GM12891 (cell line): ENCODE results near the gene VEZT.
"Not testable (repeated sequence)": the region's sequence is repeated elsewhere in the genome, so short reads cannot be mapped to it uniquely, and the experiment has no call there.

Source experiments
- POLR2A ChIP-seq: IDR thresholded peaks from 2 replicates; pipeline ENCODE4 v1.6.1; 2011; ENCODE audit warnings: low read depth, low read length, control low read depth
- POLR2AphosphoS5 ChIP-seq: IDR thresholded peaks from 2 replicates; pipeline ENCODE4 v1.6.1; 2011; ENCODE audit warnings: low read depth, low read length, control low read depth
- TAF1 ChIP-seq: IDR thresholded peaks from 2 replicates; pipeline ENCODE4 v1.6.1; 2011; ENCODE audit warnings: low read depth, low read length, control low read depth

GRCh38 chr12:95235621-95236020 lies 18.0 kb downstream of the VEZT start:
- not testable (repeated sequence) for TF ChIP-seq POLR2A, POLR2AphosphoS5, TAF1
